ENCODE measurements around the gene NEDD4L.

DNA sequence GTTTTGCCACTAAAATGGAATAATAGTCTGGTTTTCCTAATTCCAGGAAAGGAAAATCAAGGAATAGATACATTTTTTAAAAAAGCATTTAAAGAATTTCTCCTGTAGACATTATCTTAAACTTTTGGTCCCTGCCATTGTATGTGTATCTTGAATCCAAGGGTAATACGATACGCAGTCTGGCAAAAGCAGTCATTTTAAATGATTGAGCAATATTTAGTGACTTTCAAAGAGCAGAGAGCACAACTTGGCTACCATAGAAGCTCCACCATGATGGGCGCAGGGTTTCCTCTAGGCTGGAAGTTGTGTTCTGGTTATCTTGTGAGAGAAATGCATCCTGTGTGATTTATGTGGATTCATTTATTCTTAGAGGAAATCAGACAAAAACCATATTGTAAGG, 92.9 kb downstream of the NEDD4L start:
- TF ChIP-seq, protein P1, sequence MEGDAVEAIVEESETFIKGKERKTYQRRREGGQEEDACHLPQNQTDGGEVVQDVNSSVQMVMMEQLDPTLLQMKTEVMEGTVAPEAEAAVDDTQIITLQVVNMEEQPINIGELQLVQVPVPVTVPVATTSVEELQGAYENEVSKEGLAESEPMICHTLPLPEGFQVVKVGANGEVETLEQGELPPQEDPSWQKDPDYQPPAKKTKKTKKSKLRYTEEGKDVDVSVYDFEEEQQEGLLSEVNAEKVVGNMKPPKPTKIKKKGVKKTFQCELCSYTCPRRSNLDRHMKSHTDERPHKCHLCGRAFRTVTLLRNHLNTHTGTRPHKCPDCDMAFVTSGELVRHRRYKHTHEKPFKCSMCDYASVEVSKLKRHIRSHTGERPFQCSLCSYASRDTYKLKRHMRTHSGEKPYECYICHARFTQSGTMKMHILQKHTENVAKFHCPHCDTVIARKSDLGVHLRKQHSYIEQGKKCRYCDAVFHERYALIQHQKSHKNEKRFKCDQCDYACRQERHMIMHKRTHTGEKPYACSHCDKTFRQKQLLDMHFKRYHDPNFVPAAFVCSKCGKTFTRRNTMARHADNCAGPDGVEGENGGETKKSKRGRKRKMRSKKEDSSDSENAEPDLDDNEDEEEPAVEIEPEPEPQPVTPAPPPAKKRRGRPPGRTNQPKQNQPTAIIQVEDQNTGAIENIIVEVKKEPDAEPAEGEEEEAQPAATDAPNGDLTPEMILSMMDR (IDR thresholded peaks at IDR 0.05) = no peak
- no peak for TF ChIP-seq EZH2 (IDR thresholded peaks at IDR 0.05; ENCODE audit: borderline replicate concordance, insufficient read depth, low read depth, low read length, poor library complexity, severe bottlenecking)

All from B cell (primary cell).